SK-N-SH treated with all-trans-retinoic acid at 6 μM for 48 hours (cell line): ENCODE data around the gene B3GAT1.

ENCODE experiments used
- ATAC-seq: fragments of 200-7000 bp; cut with Tn5 transposase; 3 replicates; pipeline ENCODE4 v1.9.1; 2020; ENCODE audit warnings: mild to moderate bottlenecking, moderate library complexity
- ARNTL ChIP-seq: fragments of 450-650 bp; formaldehyde crosslinking; IDR thresholded peaks from 2 replicates; pipeline ENCODE4 v1.5.0; 2020; ENCODE audit warnings: low read depth, mild to moderate bottlenecking, moderate library complexity, borderline replicate concordance
- BACH2 ChIP-seq: fragments of 250-450 bp; sonication (Bioruptor Pico); IDR thresholded peaks from 2 replicates; pipeline ENCODE4 v1.9.0; 2021; ENCODE audit warnings: mild to moderate bottlenecking, borderline replicate concordance
- CSDC2 ChIP-seq: fragments of 250-450 bp; sonication (Bioruptor Pico); IDR thresholded peaks from 2 replicates; pipeline ENCODE4 v1.5.0; 2020; ENCODE audit warnings: mild to moderate bottlenecking, moderate library complexity
- ESRRG ChIP-seq: fragments of 250-450 bp; sonication (Bioruptor Pico); IDR thresholded peaks from 2 replicates; pipeline ENCODE4 v1.6.1; 2021; ENCODE audit warnings: mild to moderate bottlenecking
- GLIS3 ChIP-seq: fragments of 250-450 bp; sonication (Bioruptor Pico); IDR thresholded peaks from 2 replicates; pipeline ENCODE4 v1.5.0; 2020; ENCODE audit warnings: mild to moderate bottlenecking, moderate library complexity
- ISL1 ChIP-seq: fragments of 250-450 bp; sonication (Bioruptor Pico); IDR thresholded peaks from 2 replicates; pipeline ENCODE4 v2.1.2; 2022; ENCODE audit warnings: mild to moderate bottlenecking, moderate library complexity
- PPARA ChIP-seq: fragments of 250-450 bp; sonication (Bioruptor Pico); IDR thresholded peaks from 2 replicates; pipeline ENCODE4 v1.5.0; 2020; ENCODE audit warnings: mild to moderate bottlenecking, borderline replicate concordance
- RARB ChIP-seq: fragments of 250-450 bp; sonication (Bioruptor Pico); IDR thresholded peaks from 2 replicates; pipeline ENCODE4 v1.8.0; 2021; ENCODE audit warnings: mild to moderate bottlenecking, moderate library complexity
- SNAI2 ChIP-seq: fragments of 250-450 bp; sonication (Bioruptor Pico); IDR thresholded peaks from 2 replicates; pipeline ENCODE4 v1.5.0; 2020; ENCODE audit warnings: mild to moderate bottlenecking, moderate library complexity
- TCF4 ChIP-seq: fragments of 250-450 bp; sonication (Bioruptor Pico); IDR thresholded peaks from 2 replicates; pipeline ENCODE4 v1.8.0; 2021; ENCODE audit warnings: mild to moderate bottlenecking, moderate library complexity, borderline replicate concordance
- TOX ChIP-seq: fragments of 250-450 bp; sonication (Bioruptor Pico); IDR thresholded peaks from 2 replicates; pipeline ENCODE4 v1.8.0; 2021; ENCODE audit warnings: mild to moderate bottlenecking, moderate library complexity, borderline replicate concordance
- ZC3H10 ChIP-seq: fragments of 250-450 bp; sonication (Bioruptor Pico); IDR thresholded peaks from 2 replicates; pipeline ENCODE4 v1.5.1; 2021; ENCODE audit warnings: mild to moderate bottlenecking, moderate library complexity
- ZFP3 ChIP-seq: fragments of 250-450 bp; sonication (Bioruptor Pico); IDR thresholded peaks from 2 replicates; pipeline ENCODE4 v1.5.0; 2020; ENCODE audit warnings: mild to moderate bottlenecking, moderate library complexity
- ZFP30 ChIP-seq: fragments of 450-650 bp; formaldehyde crosslinking; IDR thresholded peaks from 2 replicates; pipeline ENCODE4 v1.5.0; 2022; ENCODE audit warnings: mild to moderate bottlenecking, moderate library complexity
- ZNF70 ChIP-seq: fragments of 450-650 bp; formaldehyde crosslinking; IDR thresholded peaks from 2 replicates; pipeline ENCODE4 v1.5.0; 2020; ENCODE audit warnings: mild to moderate bottlenecking, moderate library complexity
- ZNF8 ChIP-seq: fragments of 450-650 bp; formaldehyde crosslinking; IDR thresholded peaks from 2 replicates; pipeline ENCODE4 v1.5.0; 2020; ENCODE audit warnings: mild to moderate bottlenecking, moderate library complexity
- TF ChIP-seq, protein P1 (sequence below): fragments of 250-450 bp; sonication (Bioruptor Pico); IDR thresholded peaks from 2 replicates; pipeline ENCODE4 v1.8.0; 2020; ENCODE audit warnings: mild to moderate bottlenecking, moderate library complexity, borderline replicate concordance
- TF ChIP-seq, protein P2 (sequence below): fragments of 250-450 bp; sonication (Bioruptor Pico); IDR thresholded peaks from 2 replicates; pipeline ENCODE4 v1.8.0; 2021; ENCODE audit warnings: low read depth, mild to moderate bottlenecking, moderate library complexity, borderline replicate concordance
- TF ChIP-seq, protein P3 (sequence below): fragments of 250-450 bp; sonication (Bioruptor Pico); IDR thresholded peaks from 2 replicates; pipeline ENCODE4 v1.5.1; 2020; ENCODE audit warnings: low read depth, mild to moderate bottlenecking, moderate library complexity
- TF ChIP-seq, protein P4 (sequence below): fragments of 250-450 bp; sonication (Bioruptor Pico); IDR thresholded peaks from 2 replicates; pipeline ENCODE4 v1.5.0; 2020; ENCODE audit warnings: mild to moderate bottlenecking, moderate library complexity
- TF ChIP-seq, protein P5 (sequence below): fragments of 250-450 bp; sonication (Bioruptor Pico); IDR thresholded peaks from 2 replicates; pipeline ENCODE4 v1.5.1; 2021; ENCODE audit warnings: mild to moderate bottlenecking, moderate library complexity

B3GAT1 gene

DNA sequence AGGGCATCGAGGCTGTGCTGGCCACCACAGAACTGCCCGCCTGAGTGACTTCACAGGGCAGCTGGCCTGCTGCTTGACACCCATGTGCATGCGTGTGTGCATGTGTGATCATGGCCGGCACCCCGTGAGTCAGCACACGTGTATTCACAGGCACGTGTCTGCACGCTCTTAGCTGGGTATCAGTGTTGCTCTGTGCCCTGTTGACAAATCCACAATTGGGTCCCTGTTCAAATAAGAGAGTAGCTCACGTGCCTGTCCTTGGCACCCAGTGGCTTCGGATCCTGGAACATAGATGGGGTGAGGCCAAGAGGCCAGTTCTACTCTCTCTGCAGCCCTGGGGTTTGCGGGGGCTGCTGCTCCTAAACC lies 14.0 kb downstream of the B3GAT1 start:
- no peak for ATAC-seq
- TF ChIP-seq ESRRG (CRISPR knock-in tag) (no peak), ZFP30 (CRISPR knock-in tag) (no peak), ZC3H10 (CRISPR knock-in tag) (no peak), PPARA (CRISPR knock-in tag) (no peak), CSDC2 (CRISPR knock-in tag) (no peak), RARB (CRISPR knock-in tag) (no peak), SNAI2 (CRISPR knock-in tag) (no peak), TCF4 (no peak), ARNTL (CRISPR knock-in tag) (no peak), TOX (CRISPR knock-in tag) (no peak), ZFP3 (CRISPR knock-in tag) (no peak), ISL1 (CRISPR knock-in tag) (no peak), GLIS3 (CRISPR knock-in tag) (no peak), ZNF8 (CRISPR knock-in tag) (no peak), ZNF70 (CRISPR knock-in tag) (no peak)
- TF ChIP-seq, protein P1, sequence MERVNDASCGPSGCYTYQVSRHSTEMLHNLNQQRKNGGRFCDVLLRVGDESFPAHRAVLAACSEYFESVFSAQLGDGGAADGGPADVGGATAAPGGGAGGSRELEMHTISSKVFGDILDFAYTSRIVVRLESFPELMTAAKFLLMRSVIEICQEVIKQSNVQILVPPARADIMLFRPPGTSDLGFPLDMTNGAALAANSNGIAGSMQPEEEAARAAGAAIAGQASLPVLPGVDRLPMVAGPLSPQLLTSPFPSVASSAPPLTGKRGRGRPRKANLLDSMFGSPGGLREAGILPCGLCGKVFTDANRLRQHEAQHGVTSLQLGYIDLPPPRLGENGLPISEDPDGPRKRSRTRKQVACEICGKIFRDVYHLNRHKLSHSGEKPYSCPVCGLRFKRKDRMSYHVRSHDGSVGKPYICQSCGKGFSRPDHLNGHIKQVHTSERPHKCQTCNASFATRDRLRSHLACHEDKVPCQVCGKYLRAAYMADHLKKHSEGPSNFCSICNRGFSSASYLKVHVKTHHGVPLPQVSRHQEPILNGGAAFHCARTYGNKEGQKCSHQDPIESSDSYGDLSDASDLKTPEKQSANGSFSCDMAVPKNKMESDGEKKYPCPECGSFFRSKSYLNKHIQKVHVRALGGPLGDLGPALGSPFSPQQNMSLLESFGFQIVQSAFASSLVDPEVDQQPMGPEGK (CRISPR knock-in tag), result no peak
- TF ChIP-seq, protein P2, sequence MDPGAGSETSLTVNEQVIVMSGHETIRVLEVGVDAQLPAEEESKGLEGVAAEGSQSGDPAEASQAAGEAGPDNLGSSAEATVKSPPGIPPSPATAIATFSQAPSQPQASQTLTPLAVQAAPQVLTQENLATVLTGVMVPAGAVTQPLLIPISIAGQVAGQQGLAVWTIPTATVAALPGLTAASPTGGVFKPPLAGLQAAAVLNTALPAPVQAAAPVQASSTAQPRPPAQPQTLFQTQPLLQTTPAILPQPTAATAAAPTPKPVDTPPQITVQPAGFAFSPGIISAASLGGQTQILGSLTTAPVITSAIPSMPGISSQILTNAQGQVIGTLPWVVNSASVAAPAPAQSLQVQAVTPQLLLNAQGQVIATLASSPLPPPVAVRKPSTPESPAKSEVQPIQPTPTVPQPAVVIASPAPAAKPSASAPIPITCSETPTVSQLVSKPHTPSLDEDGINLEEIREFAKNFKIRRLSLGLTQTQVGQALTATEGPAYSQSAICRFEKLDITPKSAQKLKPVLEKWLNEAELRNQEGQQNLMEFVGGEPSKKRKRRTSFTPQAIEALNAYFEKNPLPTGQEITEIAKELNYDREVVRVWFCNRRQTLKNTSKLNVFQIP, result no peak
- TF ChIP-seq, protein P3, sequence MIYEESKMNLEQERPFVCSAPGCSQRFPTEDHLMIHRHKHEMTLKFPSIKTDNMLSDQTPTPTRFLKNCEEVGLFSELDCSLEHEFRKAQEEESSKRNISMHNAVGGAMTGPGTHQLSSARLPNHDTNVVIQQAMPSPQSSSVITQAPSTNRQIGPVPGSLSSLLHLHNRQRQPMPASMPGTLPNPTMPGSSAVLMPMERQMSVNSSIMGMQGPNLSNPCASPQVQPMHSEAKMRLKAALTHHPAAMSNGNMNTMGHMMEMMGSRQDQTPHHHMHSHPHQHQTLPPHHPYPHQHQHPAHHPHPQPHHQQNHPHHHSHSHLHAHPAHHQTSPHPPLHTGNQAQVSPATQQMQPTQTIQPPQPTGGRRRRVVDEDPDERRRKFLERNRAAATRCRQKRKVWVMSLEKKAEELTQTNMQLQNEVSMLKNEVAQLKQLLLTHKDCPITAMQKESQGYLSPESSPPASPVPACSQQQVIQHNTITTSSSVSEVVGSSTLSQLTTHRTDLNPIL (CRISPR knock-in tag), result no peak
- TF ChIP-seq, protein P4, sequence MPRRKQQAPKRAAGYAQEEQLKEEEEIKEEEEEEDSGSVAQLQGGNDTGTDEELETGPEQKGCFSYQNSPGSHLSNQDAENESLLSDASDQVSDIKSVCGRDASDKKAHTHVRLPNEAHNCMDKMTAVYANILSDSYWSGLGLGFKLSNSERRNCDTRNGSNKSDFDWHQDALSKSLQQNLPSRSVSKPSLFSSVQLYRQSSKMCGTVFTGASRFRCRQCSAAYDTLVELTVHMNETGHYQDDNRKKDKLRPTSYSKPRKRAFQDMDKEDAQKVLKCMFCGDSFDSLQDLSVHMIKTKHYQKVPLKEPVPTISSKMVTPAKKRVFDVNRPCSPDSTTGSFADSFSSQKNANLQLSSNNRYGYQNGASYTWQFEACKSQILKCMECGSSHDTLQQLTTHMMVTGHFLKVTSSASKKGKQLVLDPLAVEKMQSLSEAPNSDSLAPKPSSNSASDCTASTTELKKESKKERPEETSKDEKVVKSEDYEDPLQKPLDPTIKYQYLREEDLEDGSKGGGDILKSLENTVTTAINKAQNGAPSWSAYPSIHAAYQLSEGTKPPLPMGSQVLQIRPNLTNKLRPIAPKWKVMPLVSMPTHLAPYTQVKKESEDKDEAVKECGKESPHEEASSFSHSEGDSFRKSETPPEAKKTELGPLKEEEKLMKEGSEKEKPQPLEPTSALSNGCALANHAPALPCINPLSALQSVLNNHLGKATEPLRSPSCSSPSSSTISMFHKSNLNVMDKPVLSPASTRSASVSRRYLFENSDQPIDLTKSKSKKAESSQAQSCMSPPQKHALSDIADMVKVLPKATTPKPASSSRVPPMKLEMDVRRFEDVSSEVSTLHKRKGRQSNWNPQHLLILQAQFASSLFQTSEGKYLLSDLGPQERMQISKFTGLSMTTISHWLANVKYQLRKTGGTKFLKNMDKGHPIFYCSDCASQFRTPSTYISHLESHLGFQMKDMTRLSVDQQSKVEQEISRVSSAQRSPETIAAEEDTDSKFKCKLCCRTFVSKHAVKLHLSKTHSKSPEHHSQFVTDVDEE (CRISPR knock-in tag), result no peak
- TF ChIP-seq, protein P5, sequence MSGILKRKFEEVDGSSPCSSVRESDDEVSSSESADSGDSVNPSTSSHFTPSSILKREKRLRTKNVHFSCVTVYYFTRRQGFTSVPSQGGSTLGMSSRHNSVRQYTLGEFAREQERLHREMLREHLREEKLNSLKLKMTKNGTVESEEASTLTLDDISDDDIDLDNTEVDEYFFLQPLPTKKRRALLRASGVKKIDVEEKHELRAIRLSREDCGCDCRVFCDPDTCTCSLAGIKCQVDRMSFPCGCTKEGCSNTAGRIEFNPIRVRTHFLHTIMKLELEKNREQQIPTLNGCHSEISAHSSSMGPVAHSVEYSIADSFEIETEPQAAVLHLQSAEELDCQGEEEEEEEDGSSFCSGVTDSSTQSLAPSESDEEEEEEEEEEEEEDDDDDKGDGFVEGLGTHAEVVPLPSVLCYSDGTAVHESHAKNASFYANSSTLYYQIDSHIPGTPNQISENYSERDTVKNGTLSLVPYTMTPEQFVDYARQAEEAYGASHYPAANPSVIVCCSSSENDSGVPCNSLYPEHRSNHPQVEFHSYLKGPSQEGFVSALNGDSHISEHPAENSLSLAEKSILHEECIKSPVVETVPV (CRISPR knock-in tag), result no peak

DNA sequence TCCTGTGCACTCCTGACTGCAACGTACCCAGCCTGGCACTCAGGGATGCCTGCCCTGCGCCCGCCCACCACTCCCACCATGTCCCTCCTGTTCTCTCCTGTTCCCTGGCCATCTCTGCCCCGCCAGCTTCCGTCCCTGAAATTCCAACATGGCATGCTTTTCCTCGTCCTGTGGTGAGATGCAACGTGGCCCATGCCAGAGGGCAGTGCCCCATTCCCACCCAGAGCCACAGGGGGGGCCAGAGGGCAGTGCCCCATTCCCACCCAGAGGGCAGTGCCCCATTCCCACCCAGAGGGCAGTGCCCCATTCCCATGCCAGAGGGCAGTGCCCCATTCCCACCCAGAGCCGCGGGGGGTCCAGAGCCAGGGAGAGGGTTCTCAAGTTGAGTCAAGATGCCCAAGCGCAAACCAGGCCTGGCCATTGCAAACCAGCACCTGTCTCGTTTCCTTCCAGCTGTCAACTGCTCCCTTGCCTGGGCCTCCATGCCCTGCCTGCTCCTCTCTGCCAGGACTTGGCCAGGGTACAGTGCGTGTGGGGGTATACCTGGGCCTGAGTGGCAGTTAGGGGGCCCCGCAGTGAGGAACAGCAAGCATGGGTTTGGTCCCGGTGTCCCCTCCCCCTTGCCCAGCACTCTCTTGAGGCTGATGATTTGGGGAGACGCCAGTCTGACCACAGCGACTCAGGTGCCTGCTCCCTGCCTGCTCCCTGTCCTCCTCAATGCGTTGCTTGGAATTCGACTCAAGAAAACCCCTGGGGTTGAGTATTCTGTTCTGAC lies 14.6 kb downstream of the B3GAT1 start:
- no peak for ATAC-seq
- TF ChIP-seq, protein P3 (CRISPR knock-in tag), result no peak
- TF ChIP-seq SNAI2 (CRISPR knock-in tag), result no peak
- TF ChIP-seq GLIS3 (CRISPR knock-in tag), result no peak
- no peak for TF ChIP-seq TCF4
- TF ChIP-seq, protein P4 (CRISPR knock-in tag), result no peak
- TF ChIP-seq BACH2 (CRISPR knock-in tag), result no peak
- no peak for TF ChIP-seq ZFP3 (CRISPR knock-in tag)
- no peak for TF ChIP-seq ZC3H10 (CRISPR knock-in tag)
- TF ChIP-seq ZNF70 (CRISPR knock-in tag), result no peak
- TF ChIP-seq, protein P5 (CRISPR knock-in tag), result no peak
- TF ChIP-seq, protein P2, result no peak
- TF ChIP-seq RARB (CRISPR knock-in tag), result no peak
- TF ChIP-seq ESRRG (CRISPR knock-in tag), result no peak
- no peak for TF ChIP-seq ZNF8 (CRISPR knock-in tag)
